Natural killer cell (primary cell): Measurements from ENCODE around the gene ALG11. TPM values are rescaled to one million over a fixed set of nuclear protein-coding genes. Genes with fewer than 3 reads are reported as not detected.

Source experiments
- ATAC-seq, 3 donors: fragments of 150-1000 bp in 2 of 3; fragments of 200-7000 bp in 1 of 3; cut with Tn5 transposase; 1 replicate in 1 of 3; 2 replicates in 2 of 3; pipeline ENCODE4 v1.10.0; 2021; ENCODE audit warnings: mild to moderate bottlenecking in 2 of 3, moderate library complexity in 2 of 3
- DNase-seq, 2 donors: peaks; one replicate each; pipeline versions ENCODE4 v3.0.0 to v3.0.0-alpha.2; 2013 to 2021; ENCODE audit warnings: mixed read lengths in 1 of 2
- H3K27ac ChIP-seq: one replicate; pipeline ENCODE4 v1.5.1; 2013; ENCODE audit warnings: mild to moderate bottlenecking, low read length
- H3K27me3 ChIP-seq: one replicate; pipeline ENCODE4 v1.6.1; 2013; ENCODE audit warnings: low read length; ENCODE audit not compliant: control insufficient read depth, insufficient read depth
- H3K36me3 ChIP-seq: one replicate; pipeline ENCODE4 v1.6.1; 2013; ENCODE audit warnings: low read length; ENCODE audit not compliant: control insufficient read depth, insufficient read depth
- H3K4me1 ChIP-seq: one replicate; pipeline ENCODE4 v1.6.1; 2013; ENCODE audit warnings: low read length; ENCODE audit not compliant: control insufficient read depth, insufficient read depth
- H3K4me3 ChIP-seq: one replicate; pipeline ENCODE4 v1.5.1; 2013; ENCODE audit warnings: low read length
- H3K9me3 ChIP-seq: one replicate; pipeline ENCODE4 v1.6.1; 2013; ENCODE audit warnings: low read length; ENCODE audit not compliant: control insufficient read depth, insufficient read depth
- H3K27ac Mint-ChIP-seq, 2 donors: one replicate each; pipeline ENCODE4 v1.8.0; 2022; ENCODE audit warnings: mild to moderate bottlenecking in 2 of 2, mixed read lengths in 2 of 2, moderate library complexity in 1 of 2
- H3K27me3 Mint-ChIP-seq, 2 donors: one replicate each; pipeline ENCODE4 v1.8.0; 2022; ENCODE audit warnings: low read depth in 2 of 2, mixed read lengths in 2 of 2
- H3K36me3 Mint-ChIP-seq: one replicate; pipeline ENCODE4 v1.8.0; 2022; ENCODE audit warnings: mixed read lengths
- H3K4me1 Mint-ChIP-seq, 2 donors: one replicate each; pipeline ENCODE4 v1.8.0; 2022; ENCODE audit warnings: mixed read lengths in 2 of 2
- H3K4me3 Mint-ChIP-seq: one replicate; pipeline ENCODE4 v1.8.0; 2022; ENCODE audit warnings: mild to moderate bottlenecking, moderate library complexity, mixed read lengths
- H3K9me3 Mint-ChIP-seq, 2 donors: one replicate each; pipeline ENCODE4 v1.8.0; 2022; ENCODE audit warnings: mixed read lengths in 2 of 2
- CTCF ChIP-seq: fragments of 200-600 bp; IDR thresholded peaks from one replicate; pipeline ENCODE4 v1.8.0; 2022; ENCODE audit warnings: antibody characterized with exemption
- WGBS: methylation state at CpG from one replicate; pipeline ENCODE4 v1.1.7; 2013; ENCODE audit warnings: missing lambda C conversion rate; ENCODE audit not compliant: insufficient coverage; 5-methylcytosine and 5-hydroxymethylcytosine counted together
- intact Hi-C: fragments of 100-400 bp; cut with micrococcal nuclease; formaldehyde crosslinking; loops from one replicate; pipeline ENCODE4 v1.14.2; 2022
- total RNA-seq, 4 donors: library from RNA; stranded (reverse); fragments of 120-200 nt in 1 of 4; gene quantifications; one replicate each; pipeline versions ENCODE4 v1.2.3 to v1.2.4, GENCODE V29; 2013 to 2022

Gene ALG11
- total RNA-seq, 3 donors from 2014 or later (not counting 1 experiment from before 2014, with no cell fraction given), result 30.8 to 35.8 (median 35.2) TPM

DNA sequence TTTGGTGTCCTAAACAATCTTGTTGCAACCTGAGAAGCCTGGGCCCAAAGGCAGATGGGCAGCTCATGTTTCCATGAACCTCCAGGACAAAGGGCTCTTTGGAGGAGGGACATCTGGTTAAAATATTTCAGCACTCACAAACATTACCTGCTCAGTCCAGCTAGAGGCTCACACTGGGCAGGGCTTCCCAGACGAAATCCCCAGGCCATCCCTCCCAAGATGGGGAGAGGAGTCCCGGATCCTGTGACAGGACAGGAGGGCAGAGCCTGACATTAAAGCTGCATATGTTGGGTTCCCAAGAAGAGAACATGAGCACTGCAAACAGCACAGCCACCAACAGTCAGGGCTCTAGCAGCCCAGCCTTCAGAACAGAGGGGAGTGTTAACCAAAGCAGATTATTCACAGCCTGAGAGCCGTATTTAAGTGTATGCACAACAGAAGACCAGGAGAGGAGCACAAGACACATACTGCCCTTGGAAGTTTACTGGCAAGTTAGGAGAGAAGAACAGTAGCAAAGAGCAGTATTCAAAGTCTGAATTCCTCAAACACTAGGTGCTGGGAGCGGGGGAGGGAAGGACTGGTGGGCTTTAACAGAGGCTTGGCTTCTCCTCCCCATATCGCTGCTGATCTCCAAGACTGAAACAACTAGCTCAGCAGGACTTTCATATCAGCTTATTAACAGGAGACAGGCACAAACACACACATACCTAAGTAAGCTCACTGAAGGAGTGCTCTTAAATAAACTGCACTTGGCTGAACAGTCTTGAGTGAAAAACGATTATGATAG, 13.3 kb upstream of the ALG11 start:
- Mint-ChIP-seq H3K27me3 (peaks cover 15 to 53% of the 10 kb centered on the region in 2 donors), H3K4me3 (no peak overlapping the region), H3K27ac (no peak overlapping the region), H3K9me3 (no peaks in the 10 kb centered on the region), H3K36me3 (no peaks in the 10 kb centered on the region), H3K4me1 (no peaks in the 10 kb centered on the region)
- H3K4me1 ChIP-seq, result no peaks in the 10 kb centered on the region
- no peak overlapping the region for H3K27ac ChIP-seq
- no peak overlapping the region for H3K4me3 ChIP-seq
- no peak for TF ChIP-seq CTCF
- H3K27me3 ChIP-seq, result no peaks in the 10 kb centered on the region
- H3K36me3 ChIP-seq, result no peaks in the 10 kb centered on the region
- ATAC-seq (no peak), DNase-seq (no peak)
- intact Hi-C loops, result no loop called here
- WGBS, result 74% methylated on average over 5 of the region's 6 CpGs
- H3K9me3 ChIP-seq, result no peaks in the 10 kb centered on the region

GRCh38 chr13:51999510-51999911, 12.7 kb upstream of the ALG11 start:
- H3K27me3 ChIP-seq, result no peaks in the 10 kb centered on the region
- H3K9me3 ChIP-seq, result no peaks in the 10 kb centered on the region
- H3K9me3 Mint-ChIP-seq, result no peaks in the 10 kb centered on the region
- intact Hi-C loops, result no loop called here
- no peak overlapping the region for H3K4me3 ChIP-seq
- no peak overlapping the region for H3K27ac Mint-ChIP-seq
- no peak overlapping the region for H3K4me3 Mint-ChIP-seq
- H3K4me1 Mint-ChIP-seq, result no peaks in the 10 kb centered on the region
- no peak for TF ChIP-seq CTCF
- no peaks in the 10 kb centered on the region for H3K36me3 ChIP-seq
- no peaks in the 10 kb centered on the region for H3K36me3 Mint-ChIP-seq
- 87% methylated on average over 13 of the region's 13 CpGs for WGBS
- no peak overlapping the region for H3K27ac ChIP-seq
- no peaks in the 10 kb centered on the region for H3K4me1 ChIP-seq
- H3K27me3 Mint-ChIP-seq, result peaks cover 15 to 49% of the 10 kb centered on the region in 2 donors
- no peak for ATAC-seq
- DNase-seq, result no peak

GRCh38 chr13:51999921-52000320, 12.3 kb upstream of the ALG11 start:
- H3K9me3 ChIP-seq, result no peaks in the 10 kb centered on the region
- Mint-ChIP-seq H3K4me3 (no peak overlapping the region), H3K9me3 (no peaks in the 10 kb centered on the region), H3K27ac (no peak overlapping the region), H3K27me3 (peaks cover 15 to 46% of the 10 kb centered on the region in 2 donors), H3K36me3 (no peaks in the 10 kb centered on the region), H3K4me1 (no peaks in the 10 kb centered on the region)
- 93% methylated on average over 1 of the region's 1 CpG for WGBS
- DNase-seq (no peak), ATAC-seq (no peak)
- H3K4me3 ChIP-seq, result no peak overlapping the region
- H3K27ac ChIP-seq, result no peak overlapping the region
- H3K27me3 ChIP-seq, result no peaks in the 10 kb centered on the region
- no peaks in the 10 kb centered on the region for H3K36me3 ChIP-seq
- no peaks in the 10 kb centered on the region for H3K4me1 ChIP-seq
- TF ChIP-seq CTCF, result no peak
- intact Hi-C loops, result no loop called here
